Effector memory CD8-positive, alpha-beta T cell (primary cell): Measurements from ENCODE around the gene FBXL7.

Source experiments
- ATAC-seq: fragments of 150-1000 bp; cut with Tn5 transposase; replicated peaks from 2 replicates; pipeline ENCODE4 v1.10.0; 2021; ENCODE audit warnings: mild to moderate bottlenecking, moderate library complexity
- DNase-seq, 3 experiments: peaks; one replicate each; pipeline ENCODE4 v3.0.0; 2021
- H3K27ac Mint-ChIP-seq, 2 donors: one replicate each; pipeline ENCODE4 v1.8.0; 2022; ENCODE audit warnings: mild to moderate bottlenecking in 2 of 2, mixed read lengths in 2 of 2, moderate library complexity in 2 of 2
- H3K27me3 Mint-ChIP-seq, 2 donors: one replicate each; pipeline ENCODE4 v1.8.0; 2022; ENCODE audit warnings: mixed read lengths in 2 of 2
- H3K36me3 Mint-ChIP-seq: one replicate; pipeline ENCODE4 v1.8.0; 2022; ENCODE audit warnings: mild to moderate bottlenecking, moderate library complexity, mixed read lengths; ENCODE audit not compliant: insufficient read depth
- H3K4me1 Mint-ChIP-seq, 2 donors: one replicate each; pipeline ENCODE4 v1.8.0; 2022; ENCODE audit warnings: low read depth in 2 of 2, mixed read lengths in 2 of 2
- H3K4me3 Mint-ChIP-seq, 2 donors: one replicate each; pipeline ENCODE4 v1.8.0; 2022; ENCODE audit warnings: mild to moderate bottlenecking in 2 of 2, mixed read lengths in 2 of 2, moderate library complexity in 2 of 2
- H3K9me3 Mint-ChIP-seq, 2 donors: one replicate each; pipeline ENCODE4 v1.8.0; 2022; ENCODE audit warnings: mixed read lengths in 2 of 2

Gene FBXL7

DNA sequence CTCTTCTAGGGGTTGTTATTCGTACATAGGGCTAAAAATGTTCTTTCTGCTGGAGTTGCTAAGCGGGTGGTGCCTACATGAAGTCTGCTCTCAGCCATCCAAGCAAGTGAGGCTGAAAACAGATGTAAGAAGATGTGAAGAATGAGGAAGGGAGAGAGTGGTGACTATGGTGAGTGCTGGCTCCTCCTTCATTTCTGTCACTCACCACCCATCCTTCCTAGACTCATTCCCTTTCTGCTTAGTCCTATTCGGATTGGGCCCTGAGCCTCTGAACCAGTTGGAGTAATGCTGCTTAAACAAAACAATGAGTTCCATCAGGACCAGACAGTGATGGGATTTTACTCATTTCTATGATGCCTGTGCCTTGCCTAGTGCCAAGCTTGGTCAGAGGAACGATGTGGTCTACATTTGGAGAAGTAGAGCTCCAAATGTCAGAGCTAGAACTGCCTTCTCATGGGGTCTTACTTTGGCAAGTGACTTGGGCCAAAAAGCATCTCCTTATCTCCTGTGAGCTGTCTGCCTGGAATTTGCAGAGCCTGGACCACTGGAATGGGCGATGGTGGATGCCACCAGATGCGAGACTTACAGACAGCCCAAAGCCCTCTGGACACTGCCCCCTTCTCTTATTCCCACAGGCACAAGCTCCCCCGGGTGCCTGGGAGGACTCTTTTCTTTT is 192.9 kb downstream of the FBXL7 start:
- Mint-ChIP-seq H3K27ac (no peak overlapping the region), H3K4me3 (no peak overlapping the region), H3K27me3 (no peaks in the 10 kb centered on the region), H3K9me3 (peaks cover 8 to 18% of the 10 kb centered on the region in 2 donors), H3K4me1 (no peaks in the 10 kb centered on the region), H3K36me3 (no peaks in the 10 kb centered on the region)
- DNase-seq (no peak), ATAC-seq (no peak)

DNA sequence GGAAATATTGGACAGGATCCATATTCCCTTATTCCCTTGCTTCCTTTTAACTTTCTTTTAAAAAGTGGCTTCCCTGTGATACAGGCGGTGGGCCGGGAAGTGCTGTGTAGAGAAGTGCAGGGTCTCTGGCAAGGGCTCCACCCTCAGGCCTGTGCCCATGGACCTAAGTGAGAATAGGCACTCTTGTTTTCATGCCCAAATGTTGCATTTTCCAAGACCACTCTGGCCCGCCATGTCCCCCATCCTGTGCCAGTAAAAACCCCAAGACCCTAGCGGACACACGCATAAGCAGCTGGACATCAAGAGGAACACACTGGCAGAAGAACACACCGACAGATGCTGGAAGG is 193.4 kb downstream of the FBXL7 start:
- no peaks in the 10 kb centered on the region for H3K36me3 Mint-ChIP-seq
- no peak overlapping the region for H3K27ac Mint-ChIP-seq
- H3K27me3 Mint-ChIP-seq, result no peaks in the 10 kb centered on the region
- H3K9me3 Mint-ChIP-seq, result peaks cover 8 to 18% of the 10 kb centered on the region in 2 donors
- H3K4me3 Mint-ChIP-seq, result no peak overlapping the region
- ATAC-seq, result no peak
- no peak for DNase-seq
- H3K4me1 Mint-ChIP-seq, result no peaks in the 10 kb centered on the region

DNA sequence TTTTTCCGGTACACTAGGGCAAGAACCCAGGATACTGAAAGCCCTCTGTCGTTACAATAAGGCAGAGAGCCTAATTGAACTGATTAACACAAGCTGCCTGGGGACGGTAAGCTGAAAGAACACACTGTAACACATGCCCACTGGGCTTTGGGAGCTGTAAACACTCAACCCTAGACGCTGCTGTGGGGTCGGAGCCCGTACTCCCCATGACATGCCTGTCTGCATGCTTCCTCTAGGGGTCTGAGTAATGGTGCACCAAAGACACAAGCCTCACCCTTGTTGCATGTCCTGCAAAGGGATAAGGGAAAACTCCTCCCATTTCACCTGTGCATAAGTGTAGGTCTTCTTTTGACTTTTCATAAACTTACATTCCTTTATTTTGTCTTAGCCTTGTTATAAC is 194.0 kb downstream of the FBXL7 start:
- H3K9me3 Mint-ChIP-seq, result peaks cover 8 to 18% of the 10 kb centered on the region in 2 donors
- no peaks in the 10 kb centered on the region for H3K36me3 Mint-ChIP-seq
- ATAC-seq (no peak), DNase-seq (no peak)
- no peaks in the 10 kb centered on the region for H3K4me1 Mint-ChIP-seq
- H3K27me3 Mint-ChIP-seq, result no peaks in the 10 kb centered on the region
- H3K27ac Mint-ChIP-seq, result no peak overlapping the region
- H3K4me3 Mint-ChIP-seq, result no peak overlapping the region

- DNase-seq (no peak), ATAC-seq (no peak)
- H3K36me3 Mint-ChIP-seq, result no peaks in the 10 kb centered on the region
- H3K4me1 Mint-ChIP-seq, result no peaks in the 10 kb centered on the region
- H3K27me3 Mint-ChIP-seq, result no peaks in the 10 kb centered on the region
- no peak overlapping the region for H3K27ac Mint-ChIP-seq
- peaks cover 8 to 24% of the 10 kb centered on the region in 2 donors for H3K9me3 Mint-ChIP-seq
- H3K4me3 Mint-ChIP-seq, result no peak overlapping the region
These were observed 194.8 kb downstream of the FBXL7 start for GRCh38 chr5:15694696-15695214.

DNA sequence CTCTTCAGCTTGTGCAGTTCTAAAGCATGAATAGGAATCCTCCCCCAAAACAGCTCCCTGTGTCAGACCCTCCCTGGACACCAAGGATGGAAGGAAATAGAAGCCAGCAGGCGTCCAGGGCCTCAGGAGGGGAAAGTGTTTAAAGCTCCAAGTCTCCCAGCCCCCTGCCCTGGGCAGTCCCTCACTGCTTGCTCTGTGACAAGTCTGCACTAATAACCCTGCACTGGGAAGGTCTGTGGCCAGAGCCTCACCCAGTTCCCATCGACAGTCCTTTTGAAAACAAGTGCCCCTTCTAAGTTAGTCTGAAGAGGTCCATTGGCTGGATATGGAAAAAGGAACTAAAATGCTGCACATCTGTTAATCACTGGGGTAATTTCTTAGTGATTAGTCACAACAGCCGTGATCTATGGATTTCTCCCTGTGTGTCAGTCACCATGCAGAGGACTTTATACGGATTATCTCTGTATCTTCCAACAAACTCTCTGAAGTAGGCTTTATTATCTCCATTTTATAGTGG is 195.3 kb downstream of the FBXL7 start:
- no peaks in the 10 kb centered on the region for H3K27me3 Mint-ChIP-seq
- H3K4me1 Mint-ChIP-seq, result no peaks in the 10 kb centered on the region
- peaks cover 8 to 24% of the 10 kb centered on the region in 2 donors for H3K9me3 Mint-ChIP-seq
- no peaks in the 10 kb centered on the region for H3K36me3 Mint-ChIP-seq
- no peak for DNase-seq
- no peak overlapping the region for H3K27ac Mint-ChIP-seq
- H3K4me3 Mint-ChIP-seq, result no peak overlapping the region
- ATAC-seq, result no peak

- H3K9me3 Mint-ChIP-seq, result peaks cover 3 to 14% of the 10 kb centered on the region in 2 donors
- H3K4me3 Mint-ChIP-seq, result no peak overlapping the region
- no peaks in the 10 kb centered on the region for H3K27me3 Mint-ChIP-seq
- H3K36me3 Mint-ChIP-seq, result no peaks in the 10 kb centered on the region
- DNase-seq (no peak), ATAC-seq (no peak)
- H3K27ac Mint-ChIP-seq, result no peak overlapping the region
- no peaks in the 10 kb centered on the region for H3K4me1 Mint-ChIP-seq
These were observed 200.4 kb downstream of the FBXL7 start for GRCh38 chr5:15700373-15700772.

GRCh38 chr5:15702102-15702501 is 202.1 kb downstream of the FBXL7 start:
- Mint-ChIP-seq H3K4me1 (no peaks in the 10 kb centered on the region), H3K4me3 (no peak overlapping the region), H3K27me3 (no peaks in the 10 kb centered on the region), H3K9me3 (peaks cover 5 to 15% of the 10 kb centered on the region in 2 donors), H3K36me3 (no peaks in the 10 kb centered on the region), H3K27ac (no peak overlapping the region)
- ATAC-seq, result no peak
- DNase-seq, result no peak

DNA sequence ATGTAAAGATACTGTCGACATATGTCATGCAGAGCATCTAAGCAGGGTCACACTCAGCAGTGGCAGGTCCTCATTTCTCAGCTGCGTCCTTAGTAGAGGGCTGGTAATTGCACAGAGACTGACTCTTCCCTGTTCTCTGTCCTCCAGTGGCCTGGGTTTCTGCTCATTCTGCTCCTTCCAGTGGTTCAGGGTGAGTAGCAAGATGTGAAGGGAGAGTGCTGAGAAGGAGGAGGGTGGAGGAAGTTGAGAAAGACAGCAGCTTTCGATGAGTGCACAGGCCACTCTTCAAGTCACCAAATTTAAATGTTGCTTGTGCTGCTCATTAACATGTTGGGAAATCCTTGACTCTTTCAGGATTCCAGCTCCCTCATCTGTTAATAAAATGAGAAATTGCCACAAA is 203.9 kb downstream of the FBXL7 start:
- no peaks in the 10 kb centered on the region for H3K27me3 Mint-ChIP-seq
- H3K9me3 Mint-ChIP-seq, result peaks cover 7 to 15% of the 10 kb centered on the region in 2 donors
- H3K4me3 Mint-ChIP-seq, result no peak overlapping the region
- no peak overlapping the region for H3K27ac Mint-ChIP-seq
- H3K36me3 Mint-ChIP-seq, result no peaks in the 10 kb centered on the region
- H3K4me1 Mint-ChIP-seq, result no peaks in the 10 kb centered on the region
- DNase-seq (no peak), ATAC-seq (no peak)

DNA sequence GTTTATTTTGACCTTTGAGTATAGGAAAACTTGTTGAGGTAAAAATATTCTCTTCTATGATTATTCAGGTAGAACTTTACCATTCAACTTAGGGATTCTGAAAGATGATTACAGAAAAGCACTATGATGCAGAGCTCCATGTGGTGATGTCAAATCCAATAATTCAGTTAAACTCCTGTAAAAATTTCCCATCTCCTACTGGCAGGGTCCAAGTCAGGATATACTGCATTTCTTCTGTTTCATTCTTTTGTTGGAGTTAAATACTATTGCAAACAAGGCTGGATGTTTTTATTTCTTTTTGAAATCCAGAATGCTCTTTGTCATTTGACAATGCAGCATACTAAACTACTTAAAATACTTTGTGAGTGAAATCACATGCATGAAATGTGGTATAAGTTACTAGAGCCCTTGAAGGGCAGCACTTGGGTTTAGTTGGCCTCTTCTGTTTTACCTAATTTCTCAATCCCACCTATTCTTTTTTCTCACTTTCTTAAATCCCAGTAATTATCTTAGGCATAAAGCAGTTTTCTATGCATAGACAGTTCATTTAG is 204.5 kb downstream of the FBXL7 start:
- Mint-ChIP-seq H3K4me1 (no peaks in the 10 kb centered on the region), H3K27me3 (no peaks in the 10 kb centered on the region), H3K9me3 (peaks cover 7 to 9% of the 10 kb centered on the region in 2 donors), H3K27ac (no peak overlapping the region), H3K36me3 (no peaks in the 10 kb centered on the region), H3K4me3 (no peak overlapping the region)
- ATAC-seq, result no peak
- no peak for DNase-seq

DNA sequence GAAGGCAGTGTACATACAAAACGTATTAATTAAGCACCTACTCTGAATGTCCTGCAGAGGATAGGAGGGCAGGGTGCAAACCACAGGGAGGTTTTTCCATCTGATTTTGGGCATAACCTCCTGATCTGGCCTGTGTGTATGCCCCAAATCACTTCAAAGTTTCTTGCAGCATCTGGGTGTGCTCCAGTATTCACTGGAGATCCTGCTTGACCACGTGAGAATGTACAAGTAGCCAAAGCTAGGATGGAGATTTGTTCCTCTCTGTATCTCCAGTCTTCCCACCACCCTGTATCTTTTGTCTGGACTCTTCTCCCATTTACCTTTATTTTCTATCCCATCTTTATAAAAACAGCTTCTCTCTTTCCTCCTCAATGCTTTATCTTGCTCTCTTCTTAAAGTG is 207.7 kb downstream of the FBXL7 start:
- H3K27me3 Mint-ChIP-seq, result no peaks in the 10 kb centered on the region
- DNase-seq, result no peak
- H3K4me3 Mint-ChIP-seq, result no peak overlapping the region
- no peak overlapping the region for H3K27ac Mint-ChIP-seq
- H3K4me1 Mint-ChIP-seq, result no peaks in the 10 kb centered on the region
- H3K36me3 Mint-ChIP-seq, result no peaks in the 10 kb centered on the region
- peaks cover 12 to 15% of the 10 kb centered on the region in 2 donors for H3K9me3 Mint-ChIP-seq
- ATAC-seq, result no peak

DNA sequence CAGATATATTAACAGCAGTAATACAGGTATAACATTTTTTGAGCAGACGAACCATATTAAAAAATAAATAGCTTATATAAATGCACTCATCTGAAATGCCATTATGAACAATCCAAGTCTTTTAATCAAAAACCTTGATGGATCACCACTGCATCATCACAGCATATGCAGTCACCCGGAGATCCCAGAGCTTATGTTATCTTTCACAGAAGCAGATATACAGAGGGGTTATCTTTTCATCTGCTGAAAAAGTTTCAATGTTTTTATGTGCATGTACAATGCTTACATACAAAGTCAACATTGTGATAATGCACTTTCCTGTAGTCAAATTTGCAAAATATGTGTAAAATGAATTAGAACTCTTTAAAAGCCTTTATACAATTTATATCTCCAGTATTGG is 211.9 kb downstream of the FBXL7 start:
- DNase-seq, result no peak
- no peaks in the 10 kb centered on the region for H3K4me1 Mint-ChIP-seq
- peaks cover 14 to 18% of the 10 kb centered on the region in 2 donors for H3K9me3 Mint-ChIP-seq
- H3K36me3 Mint-ChIP-seq, result no peaks in the 10 kb centered on the region
- H3K27me3 Mint-ChIP-seq, result no peaks in the 10 kb centered on the region
- ATAC-seq, result no peak
- no peak overlapping the region for H3K4me3 Mint-ChIP-seq
- H3K27ac Mint-ChIP-seq, result no peak overlapping the region

GRCh38 chr5:15715535-15715934 is 215.6 kb downstream of the FBXL7 start:
- no peak overlapping the region for H3K27ac Mint-ChIP-seq
- H3K36me3 Mint-ChIP-seq, result no peaks in the 10 kb centered on the region
- DNase-seq (no peak), ATAC-seq (no peak)
- H3K27me3 Mint-ChIP-seq, result no peaks in the 10 kb centered on the region
- H3K4me1 Mint-ChIP-seq, result no peaks in the 10 kb centered on the region
- H3K4me3 Mint-ChIP-seq, result no peak overlapping the region
- peaks cover 7 to 14% of the 10 kb centered on the region in 2 donors for H3K9me3 Mint-ChIP-seq

- no peak for DNase-seq
- ATAC-seq, result no peak
- Mint-ChIP-seq H3K4me3 (no peak overlapping the region), H3K27me3 (no peaks in the 10 kb centered on the region), H3K27ac (no peak overlapping the region), H3K4me1 (no peaks in the 10 kb centered on the region), H3K36me3 (no peaks in the 10 kb centered on the region), H3K9me3 (peaks cover 7 to 14% of the 10 kb centered on the region in 2 donors)
These were observed 216.0 kb downstream of the FBXL7 start for GRCh38 chr5:15715967-15716366.

GRCh38 chr5:15717001-15717400 is 217.0 kb downstream of the FBXL7 start:
- peaks cover 7 to 9% of the 10 kb centered on the region in 2 donors for H3K9me3 Mint-ChIP-seq
- DNase-seq, result no peak
- no peak overlapping the region for H3K4me3 Mint-ChIP-seq
- no peaks in the 10 kb centered on the region for H3K36me3 Mint-ChIP-seq
- ATAC-seq, result no peak
- H3K27ac Mint-ChIP-seq, result no peak overlapping the region
- H3K27me3 Mint-ChIP-seq, result no peaks in the 10 kb centered on the region
- H3K4me1 Mint-ChIP-seq, result no peaks in the 10 kb centered on the region
